Tibial nerve (tissue), 4 donors: ENCODE measurements around the gene COL4A3. TPM values are rescaled to one million over a fixed set of nuclear protein-coding genes. Genes with fewer than 3 reads are reported as not detected.

ENCODE experiments used
- DNase-seq, 2 donors: peaks; one replicate each; pipeline ENCODE4 v3.0.0-alpha.2; 2019; ENCODE audit warnings: low spot score in 2 of 2
- H3K27ac ChIP-seq, 4 donors: fragments of 200-600 bp; sonication (generic) in 3 of 4; one replicate each; pipeline ENCODE4 v1.5.1; 2017 to 2019; ENCODE audit warnings: mild to moderate bottlenecking in 1 of 4
- H3K27me3 ChIP-seq, 2 donors: fragments of 200-600 bp; sonication (generic) in 1 of 2; one replicate each; pipeline versions ENCODE4 v1.5.1 to v1.6.0; 2017 to 2019
- H3K36me3 ChIP-seq, 3 donors: fragments of 200-600 bp; sonication (generic); one replicate each; pipeline ENCODE4 v1.5.1; 2018 to 2019
- H3K4me1 ChIP-seq, 4 donors: fragments of 200-600 bp; sonication (generic) in 3 of 4; one replicate each; pipeline ENCODE4 v1.5.1; 2017 to 2019
- H3K4me3 ChIP-seq, 4 donors: fragments of 200-600 bp; sonication (generic) in 3 of 4; one replicate each; pipeline ENCODE4 v1.5.1; 2017 to 2019; ENCODE audit warnings: mild to moderate bottlenecking in 1 of 4, moderate library complexity in 1 of 4
- H3K9me3 ChIP-seq, 4 donors: fragments of 200-600 bp; sonication (generic) in 3 of 4; one replicate each; pipeline ENCODE4 v1.5.1; 2017 to 2019
- CTCF ChIP-seq, 5 experiments: fragments of 200-600 bp in 3 of 5; fragments of 450-650 bp in 2 of 5; sonication (generic) in 3 of 5; IDR thresholded peaks; one replicate each; pipeline ENCODE4 v1.5.1; 2016 to 2019; ENCODE audit warnings: antibody characterized with exemption in 5 of 5, mild to moderate bottlenecking in 3 of 5, moderate library complexity in 2 of 5
- EP300 ChIP-seq, 2 donors: sonication (generic); formaldehyde crosslinking; IDR thresholded peaks; one replicate each; pipeline ENCODE4 v1.6.1; 2017; ENCODE audit warnings: antibody characterized with exemption in 2 of 2, mild to moderate bottlenecking in 1 of 2
- POLR2A ChIP-seq, 2 donors: fragments of 450-650 bp; IDR thresholded peaks; one replicate each; pipeline ENCODE4 v1.6.1; 2017; ENCODE audit warnings: antibody characterized with exemption in 2 of 2, mild to moderate bottlenecking in 2 of 2, moderate library complexity in 2 of 2
- WGBS, 2 donors: methylation state at CpG; one replicate each; pipeline ENCODE4 v1.1.5; 2018; 5-methylcytosine and 5-hydroxymethylcytosine counted together
- total RNA-seq, 4 donors: library from RNA; depleted of rRNA; stranded (reverse); fragments of >200 nt; gene quantifications; one replicate each; pipeline ENCODE4 v1.1.0, GENCODE V29; 2016

COL4A3 gene
- total RNA-seq, 4 donors from 2014 or later: 3.9 to 8.6 (median 7.6) TPM

- DNase-seq: no peak
- WGBS, 2 donors: 83 to 85% methylated on average over 5 of the region's 5 CpGs
- no peaks in the 10 kb centered on the region for H3K27me3 ChIP-seq
- H3K9me3 ChIP-seq: no peaks in the 10 kb centered on the region
- H3K4me1 ChIP-seq: no peaks in the 10 kb centered on the region
- H3K36me3 ChIP-seq: peaks cover 0 to 60% (median 3%) of the 10 kb centered on the region in 3 donors
- no peak overlapping the region for H3K4me3 ChIP-seq
- TF ChIP-seq POLR2A (IDR thresholded peaks at IDR 0.05): no peak
- TF ChIP-seq EP300 (IDR thresholded peaks at IDR 0.05): no peak
- no peak for TF ChIP-seq CTCF (IDR thresholded peaks at IDR 0.05)
- no peak overlapping the region for H3K27ac ChIP-seq
These were observed 195.9 kb downstream of the COL4A3 start for GRCh38 chr2:227360351-227360750.

GRCh38 chr2:227363756-227364155, 199.3 kb downstream of the COL4A3 start:
- Histone ChIP-seq H3K9me3 (no peaks in the 10 kb centered on the region), H3K36me3 (peaks cover 0 to 26% (median 0%) of the 10 kb centered on the region in 3 donors), H3K27ac (no peak overlapping the region), H3K4me1 (peaks cover 0 to 10% (median 4%) of the 10 kb centered on the region in 4 donors), H3K4me3 (no peak overlapping the region), H3K27me3 (no peaks in the 10 kb centered on the region)
- 93 to 96% methylated on average over 6 of the region's 6 CpGs for WGBS, 2 donors
- TF ChIP-seq POLR2A (IDR thresholded peaks at IDR 0.05) (no peak), CTCF (IDR thresholded peaks at IDR 0.05) (no peak), EP300 (IDR thresholded peaks at IDR 0.05) (no peak)
- DNase-seq: no peak

Other genes with a start within 250 kb of the COL4A3 start
- gene COL4A4, start 419 bp upstream of the COL4A3 start, total RNA-seq: 1 to 10 TPM in 3 of 4 donors, under 1 TPM in 1; 0.90 to 5.7 (median 3.1) TPM
- gene MFF, start 160.6 kb downstream of the COL4A3 start, total RNA-seq: 100 to 1,000 TPM in 3 of 4 donors, 10 to 100 TPM in 1; 98.1 to 124 (median 103) TPM
- not detected for gene TM4SF20, start 214.7 kb downstream of the COL4A3 start, total RNA-seq
- gene SCYGR1, start 223.3 kb downstream of the COL4A3 start, total RNA-seq: not detected